Fibroblast of gingiva (primary cell): ENCODE results near the gene CRACR2A.

ENCODE experiments used
- DNase-seq: peaks from one replicate; pipeline ENCODE4 v3.0.0-alpha.2; 2011; ENCODE audit warnings: low read depth

CRACR2A gene, protein sequence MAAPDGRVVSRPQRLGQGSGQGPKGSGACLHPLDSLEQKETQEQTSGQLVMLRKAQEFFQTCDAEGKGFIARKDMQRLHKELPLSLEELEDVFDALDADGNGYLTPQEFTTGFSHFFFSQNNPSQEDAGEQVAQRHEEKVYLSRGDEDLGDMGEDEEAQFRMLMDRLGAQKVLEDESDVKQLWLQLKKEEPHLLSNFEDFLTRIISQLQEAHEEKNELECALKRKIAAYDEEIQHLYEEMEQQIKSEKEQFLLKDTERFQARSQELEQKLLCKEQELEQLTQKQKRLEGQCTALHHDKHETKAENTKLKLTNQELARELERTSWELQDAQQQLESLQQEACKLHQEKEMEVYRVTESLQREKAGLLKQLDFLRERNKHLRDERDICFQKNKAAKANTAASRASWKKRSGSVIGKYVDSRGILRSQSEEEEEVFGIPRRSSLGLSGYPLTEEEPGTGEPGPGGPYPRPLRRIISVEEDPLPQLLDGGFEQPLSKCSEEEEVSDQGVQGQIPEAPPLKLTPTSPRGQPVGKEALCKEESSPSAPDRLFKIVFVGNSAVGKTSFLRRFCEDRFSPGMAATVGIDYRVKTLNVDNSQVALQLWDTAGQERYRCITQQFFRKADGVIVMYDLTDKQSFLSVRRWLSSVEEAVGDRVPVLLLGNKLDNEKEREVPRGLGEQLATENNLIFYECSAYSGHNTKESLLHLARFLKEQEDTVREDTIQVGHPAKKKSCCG

GRCh38 chr12:3752741-3753486, at the start of gene CRACR2A:
CRACR2A (minus strand) TSS chr12:3753109; CDS start chr12:3696999, 56,110 bp downstream.
- DNase-seq = peak; percentile 79

DNA sequence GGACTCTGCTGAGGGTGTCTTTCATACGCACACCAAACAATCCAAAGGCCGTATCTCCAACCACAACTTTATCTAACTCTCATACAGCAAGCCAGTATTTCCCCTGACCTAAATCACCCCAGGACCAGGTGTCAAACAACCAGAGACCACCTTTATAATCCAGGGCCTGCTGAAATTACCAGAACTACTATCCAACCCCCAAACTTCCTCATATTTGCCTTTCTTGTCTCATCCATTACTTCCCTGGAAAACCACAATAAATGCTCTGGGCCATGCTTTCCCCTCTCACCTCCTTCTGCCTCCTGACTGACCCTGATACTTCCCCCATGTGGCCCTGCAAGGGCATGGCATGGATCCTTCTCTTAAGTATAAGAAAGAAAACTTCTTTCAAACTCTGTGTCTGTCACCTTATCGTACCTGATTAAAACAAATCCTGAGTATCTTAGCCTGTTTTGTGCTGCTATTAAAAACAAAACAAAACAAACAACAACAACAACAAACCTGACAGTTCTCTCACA, 44.7 kb upstream of the CRACR2A start:
- no peak for DNase-seq

GRCh38 chr12:3795492-3796133, 42.7 kb upstream of the CRACR2A start:
- no peak for DNase-seq

- no peak for DNase-seq
Measured at GRCh38 chr12:3795066-3795465, 42.2 kb upstream of the CRACR2A start.

DNA sequence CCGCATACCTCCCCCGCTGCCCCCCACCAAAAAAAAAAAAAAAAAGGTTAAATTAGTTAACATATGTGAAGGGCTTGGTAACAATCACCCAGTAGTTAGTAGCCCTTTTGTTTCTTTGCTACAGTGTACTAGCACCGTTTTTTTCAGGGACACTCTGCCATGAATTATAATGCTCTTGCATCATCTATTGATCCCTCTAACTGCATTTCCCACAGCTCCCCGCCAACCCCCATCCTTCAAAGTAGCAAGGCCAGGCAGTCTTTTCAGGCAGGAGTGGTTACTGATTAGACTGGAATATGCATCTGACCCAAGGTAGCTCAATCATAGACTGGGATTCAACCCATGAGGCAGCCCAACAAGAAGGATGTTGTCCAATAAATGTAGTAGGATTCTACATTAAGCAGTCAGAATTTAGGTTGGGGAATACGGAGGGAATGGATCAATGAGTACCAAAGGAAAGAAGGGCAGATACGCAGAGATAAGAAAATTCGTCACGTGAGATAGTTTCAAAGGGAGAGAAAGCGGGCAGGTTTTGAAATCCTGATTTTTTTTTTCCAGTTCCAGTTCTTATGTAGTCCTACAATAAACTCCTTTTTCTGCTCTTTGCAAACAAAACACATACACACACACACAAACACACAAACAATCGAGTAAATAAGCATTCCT, 39.8 kb upstream of the CRACR2A start:
- no peak for DNase-seq

GRCh38 chr12:3791256-3791874, 38.5 kb upstream of the CRACR2A start:
- no peak for DNase-seq

DNA sequence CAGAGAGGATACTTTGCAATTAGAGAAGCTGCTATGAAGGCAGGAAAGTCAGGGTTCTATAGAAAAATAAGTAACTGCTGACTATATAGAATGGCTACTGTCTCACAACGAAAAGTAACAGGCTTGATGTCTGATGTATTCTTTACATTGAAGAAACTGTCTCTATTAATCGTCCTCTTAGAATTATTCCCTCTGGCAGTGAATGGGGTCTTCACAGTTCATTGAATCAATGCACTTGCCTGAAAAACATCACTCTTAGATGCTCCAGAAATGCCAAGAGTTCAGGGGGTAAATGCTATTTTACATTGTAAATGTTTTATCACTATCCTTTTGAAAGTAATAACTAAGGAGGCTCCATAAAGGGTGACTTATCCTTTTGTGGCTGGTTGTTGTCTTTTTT, 37.7 kb upstream of the CRACR2A start:
- DNase-seq = no peak

DNA sequence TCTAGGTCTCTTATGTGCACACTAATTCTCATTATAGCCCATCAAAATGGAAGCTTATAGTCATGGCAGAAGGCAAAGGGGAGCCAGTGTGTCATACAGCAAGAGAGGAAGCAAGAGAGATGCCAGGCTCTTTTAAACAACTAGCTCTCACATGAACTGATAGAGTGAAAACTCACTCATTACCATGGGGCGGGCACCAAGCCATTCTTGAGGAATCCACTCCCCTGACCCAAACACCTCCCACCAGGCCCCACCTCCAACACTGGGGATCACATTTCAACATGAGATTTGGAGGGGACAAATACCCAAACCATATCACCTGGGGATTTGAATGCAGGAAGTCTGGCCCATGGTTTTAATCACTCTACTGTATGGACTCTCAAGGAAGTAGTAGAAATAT, 36.9 kb upstream of the CRACR2A start:
- DNase-seq = no peak

DNA sequence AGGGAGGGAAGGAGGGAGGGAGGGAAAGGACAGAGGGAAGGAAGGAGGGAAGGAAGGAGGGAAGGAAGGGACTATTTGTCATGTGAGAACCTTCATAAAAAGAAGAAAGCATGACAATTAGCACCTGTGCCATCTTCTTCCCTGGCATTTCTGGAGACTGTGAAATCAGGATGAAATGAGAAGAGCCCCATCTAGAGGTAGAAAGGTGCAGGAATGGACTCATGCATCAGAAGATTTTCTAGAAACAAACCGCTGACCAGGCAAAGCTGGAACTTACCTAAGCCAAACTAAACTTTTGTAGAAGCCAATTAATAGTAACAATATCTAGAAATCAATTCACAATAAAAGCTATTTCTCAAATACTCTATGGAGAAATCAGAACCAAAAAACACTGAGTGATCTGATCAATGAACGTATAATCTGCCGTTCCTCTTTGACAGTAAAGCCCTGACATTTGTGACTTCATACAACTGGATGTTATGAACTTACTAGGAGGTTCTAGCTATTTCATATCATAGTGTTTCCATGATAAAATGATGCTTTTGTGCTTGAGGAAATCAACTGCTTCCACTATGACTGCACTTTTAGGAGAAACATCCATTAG, 24.4 kb upstream of the CRACR2A start:
- peak; percentile 45 for DNase-seq

- no peak for DNase-seq
Measured at GRCh38 chr12:3775385-3776035, 22.6 kb upstream of the CRACR2A start.

DNA sequence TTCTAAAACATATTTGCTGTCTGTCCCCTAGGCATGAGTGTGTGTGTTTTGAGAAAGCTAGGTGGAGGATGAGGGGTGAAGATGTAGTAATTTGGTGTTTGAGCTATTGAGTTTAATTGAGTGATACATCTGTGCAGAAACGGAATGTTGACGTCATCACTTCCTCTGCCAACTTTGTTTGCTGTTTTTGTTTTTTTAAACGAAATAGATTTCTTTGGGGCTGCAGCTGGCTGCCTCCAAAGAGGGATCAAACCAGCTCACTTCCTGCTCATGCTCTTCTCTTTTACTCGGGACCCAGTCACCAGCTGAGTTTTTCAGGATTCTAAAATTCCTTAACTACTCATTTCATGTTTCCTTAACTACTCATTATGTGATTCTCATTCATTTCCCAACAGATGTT, 19.5 kb upstream of the CRACR2A start:
- DNase-seq = peak; percentile 30

- no peak for DNase-seq
Measured at GRCh38 chr12:3771853-3772252, 18.9 kb upstream of the CRACR2A start.

- peak; percentile 86 for DNase-seq
Measured at GRCh38 chr12:3770891-3771290, 18.0 kb upstream of the CRACR2A start.

GRCh38 chr12:3768911-3769447, 16.1 kb upstream of the CRACR2A start:
- DNase-seq = no peak

DNA sequence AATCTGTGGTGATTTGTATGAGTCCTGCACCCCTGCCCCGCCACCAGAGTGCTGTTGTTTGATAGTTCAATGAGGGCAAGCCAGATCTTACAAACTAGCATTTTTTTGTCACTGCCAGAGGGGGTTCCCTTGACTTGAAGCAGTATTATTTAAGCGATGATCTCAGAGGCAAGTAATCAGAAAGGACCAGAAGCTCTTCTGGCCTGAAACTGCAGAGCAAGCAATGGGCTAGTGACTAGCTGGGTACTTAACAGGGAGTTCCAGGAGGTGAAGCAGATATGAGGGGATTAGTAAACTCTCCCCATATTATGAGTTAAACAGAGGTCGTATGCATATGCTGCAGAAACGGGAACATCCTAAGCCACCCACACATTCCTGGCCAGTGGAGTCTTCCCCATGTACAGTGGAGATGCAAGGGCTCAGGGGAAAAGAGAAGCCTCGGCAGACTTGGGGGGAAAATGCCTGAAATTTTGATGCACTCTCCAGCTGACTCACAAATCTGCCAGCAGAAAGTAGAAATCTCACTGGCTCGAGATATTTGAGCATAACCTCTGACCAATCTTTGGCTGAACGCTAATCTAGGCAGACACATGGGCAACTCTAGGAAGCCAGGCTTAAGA, 8.3 kb upstream of the CRACR2A start:
- DNase-seq = no peak

- no peak for DNase-seq
Measured at GRCh38 chr12:3759878-3760277, 7.0 kb upstream of the CRACR2A start.

GRCh38 chr12:3757261-3757660, 4.4 kb upstream of the CRACR2A start:
- DNase-seq = no peak

GRCh38 chr12:3755898-3756297, 3.0 kb upstream of the CRACR2A start:
- no peak for DNase-seq
